ENCODE measurements around the gene AHNAK. TPM values are rescaled to one million over a fixed set of nuclear protein-coding genes. Genes with fewer than 3 reads are reported as not detected.

The AHNAK gene
- total and polyA plus RNA-seq, 2 of the 8 experiments (the other 6 are each of a cell fraction or from before 2014, with no cell fraction given), result 2.0 to 5.8 TPM

GRCh38 chr11:62449451-62449851, 97.2 kb downstream of the AHNAK start:
- Histone ChIP-seq H3K27me3 (replicated peaks in 1 of 4; ENCODE audit: control insufficient read depth in 3 of 4, extremely low read depth in 1 of 4, insufficient read depth in 3 of 4, low read length in 3 of 4) (no peaks in the 10 kb centered on the region), H2BK5ac (ENCODE audit: low read depth, low read length) (no peak overlapping the region), H4K91ac (replicated peaks; ENCODE audit: insufficient read length, low read length) (no peak overlapping the region), H4K5ac (ENCODE audit: insufficient read length, low read depth, low read length) (no peak overlapping the region), H3K56ac (replicated peaks; ENCODE audit: insufficient read length, low read depth, low read length) (no peak overlapping the region), H3K4me1 (replicated peaks in 1 of 4; ENCODE audit: control insufficient read depth in 3 of 4, insufficient read depth in 4 of 4, low read length in 3 of 4) (peaks cover 0 to 4% (median 0%) of the 10 kb centered on the region in 4 experiments; a peak in 1 of 7 replicates), H3K4me3 (ENCODE audit: extremely low read depth in 1 of 4, insufficient read depth in 2 of 4, low read depth in 3 of 4, low read length in 4 of 4) (no peak overlapping the region), H3K4ac (replicated peaks; ENCODE audit: insufficient read length, low read depth, low read length) (no peak overlapping the region), H3K18ac (ENCODE audit: extremely low read depth, low read length) (no peak overlapping the region), H4K20me1 (replicated peaks in 1 of 2; ENCODE audit: control insufficient read depth in 1 of 2, insufficient read depth in 2 of 2, low read length in 2 of 2) (no peaks in the 10 kb centered on the region), H3K79me1 (ENCODE audit: low read depth, low read length) (no peaks in the 10 kb centered on the region), H2AK5ac (ENCODE audit: low read depth, low read length) (no peak overlapping the region), H3K27ac (ENCODE audit: low read depth, low read length) (no peak overlapping the region), H3K4me2 (ENCODE audit: insufficient read depth in 1 of 2, low read depth in 2 of 2, low read length in 2 of 2) (no peak overlapping the region), H3K79me2 (ENCODE audit: control insufficient read depth in 1 of 2, insufficient read depth in 2 of 2, low read length in 2 of 2) (no peaks in the 10 kb centered on the region), H2BK120ac (replicated peaks; ENCODE audit: low read depth, low read length) (no peak overlapping the region), H2AFZ (ENCODE audit: low read length) (no peak overlapping the region), H2BK12ac (ENCODE audit: low read depth, low read length) (no peak overlapping the region), H3K23me2 (ENCODE audit: low read depth, low read length) (no peaks in the 10 kb centered on the region), H3K9ac (replicated peaks in 1 of 4; ENCODE audit: extremely low read depth in 1 of 4, low read depth in 3 of 4, low read length in 3 of 4) (no peak overlapping the region), H2BK15ac (ENCODE audit: low read length) (no peak overlapping the region), H3K36me3 (ENCODE audit: control insufficient read depth in 2 of 4, insufficient read depth in 4 of 4, low read length in 3 of 4) (no peaks in the 10 kb centered on the region), H2BK20ac (ENCODE audit: low read length) (no peak overlapping the region), H3K14ac (ENCODE audit: insufficient read length) (no peak overlapping the region), H4K8ac (ENCODE audit: extremely low read depth, insufficient read depth, low read length) (no peak overlapping the region), H3K23ac (ENCODE audit: insufficient read length) (no peak overlapping the region), H3K9me3 (ENCODE audit: insufficient read depth in 2 of 2, low read depth in 1 of 2, low read length in 1 of 2) (no peaks in the 10 kb centered on the region)
- ChIA-PET CTCF (ENCODE audit: partially characterized antibody) (interaction anchor here (1.1 to 2.5 kb wide), 6 partner anchors 11 to 243 kb away, joined by 3 to 8 read pairs (median 4); no protein-coding TSS in a partner anchor), POLR2A (ENCODE audit: partially characterized antibody) (interaction anchor here (1.0 kb wide), 1 partner anchor 111 kb away, joined by 4 read pairs; no protein-coding TSS in a partner anchor)
- DNase-seq (ENCODE audit: low read depth in 1 of 2, low spot score in 2 of 2) (no peak), FAIRE-seq (no peak)
- 89% methylated on average over 9 of the region's 9 CpGs; no CpG with 5 or more reads in 1 of the 2 experiments for WGBS, 2 experiments (ENCODE audit: extremely low coverage in 1 of 2, insufficient coverage in 1 of 2, insufficient read length in 1 of 2, insufficient replicate concordance in 2 of 2, low coverage in 1 of 2, low lambda C conversion rate in 2 of 2, missing lambda C conversion rate in 1 of 2)
- TF ChIP-seq USF2 (IDR thresholded peaks at IDR 0.05; ENCODE audit: low read length) (no peak), KDM1A (IDR thresholded peaks at IDR 0.05; ENCODE audit: borderline replicate concordance, low read length) (no peak), CTBP2 (IDR thresholded peaks at IDR 0.05; ENCODE audit: borderline replicate concordance, insufficient read depth, insufficient read length, low read length) (no peak), CHD1 (IDR thresholded peaks at IDR 0.05; ENCODE audit: low read depth, low read length) (no peak), GTF2F1 (IDR thresholded peaks at IDR 0.05; ENCODE audit: borderline replicate concordance, low read depth, low read length) (no peak), SIN3A (conservative IDR thresholded peaks at IDR 0.05 in 1 of 2, IDR thresholded peaks at IDR 0.05 in 1 of 2; ENCODE audit: low read depth in 1 of 2, low read length in 2 of 2) (no peak), ASH2L (IDR thresholded peaks at IDR 0.05; ENCODE audit: low read length) (no peak), EP300 (IDR thresholded peaks at IDR 0.05; ENCODE audit: borderline replicate concordance in 1 of 2, low read depth in 2 of 2, low read length in 2 of 2) (no peak), CBX8 (IDR thresholded peaks at IDR 0.05; ENCODE audit: borderline replicate concordance, low read depth, low read length) (no peak), JUND (IDR thresholded peaks at IDR 0.05; ENCODE audit: low read length) (no peak), EGR1 (IDR thresholded peaks at IDR 0.05; ENCODE audit: borderline replicate concordance, low read depth, low read length) (no peak), HDAC2 (IDR thresholded peaks at IDR 0.05; ENCODE audit: borderline replicate concordance in 1 of 2, low read depth in 2 of 2, low read length in 2 of 2) (no peak)
